AG10803 (cell line): ENCODE measurements around the gene WAC.
A peak's percentile ranks its signal among the peaks of the same experiment; 100 is the strongest.

Experiments used
- DNase-seq: peaks from one replicate; pipeline ENCODE4 v3.0.0; 2010; ENCODE audit warnings: low read depth
- H3K4me3 ChIP-seq: 2 replicates; pipeline ENCODE4 v1.5.1; 2011; ENCODE audit warnings: mild to moderate bottlenecking, low read length, control low read depth
- TF ChIP-seq, protein P1 (sequence below): conservative IDR thresholded peaks from 2 replicates; pipeline ENCODE4 v1.5.1; 2011; ENCODE audit warnings: mild to moderate bottlenecking, low read length, control low read depth, inconsistent platforms

Gene WAC

DNA sequence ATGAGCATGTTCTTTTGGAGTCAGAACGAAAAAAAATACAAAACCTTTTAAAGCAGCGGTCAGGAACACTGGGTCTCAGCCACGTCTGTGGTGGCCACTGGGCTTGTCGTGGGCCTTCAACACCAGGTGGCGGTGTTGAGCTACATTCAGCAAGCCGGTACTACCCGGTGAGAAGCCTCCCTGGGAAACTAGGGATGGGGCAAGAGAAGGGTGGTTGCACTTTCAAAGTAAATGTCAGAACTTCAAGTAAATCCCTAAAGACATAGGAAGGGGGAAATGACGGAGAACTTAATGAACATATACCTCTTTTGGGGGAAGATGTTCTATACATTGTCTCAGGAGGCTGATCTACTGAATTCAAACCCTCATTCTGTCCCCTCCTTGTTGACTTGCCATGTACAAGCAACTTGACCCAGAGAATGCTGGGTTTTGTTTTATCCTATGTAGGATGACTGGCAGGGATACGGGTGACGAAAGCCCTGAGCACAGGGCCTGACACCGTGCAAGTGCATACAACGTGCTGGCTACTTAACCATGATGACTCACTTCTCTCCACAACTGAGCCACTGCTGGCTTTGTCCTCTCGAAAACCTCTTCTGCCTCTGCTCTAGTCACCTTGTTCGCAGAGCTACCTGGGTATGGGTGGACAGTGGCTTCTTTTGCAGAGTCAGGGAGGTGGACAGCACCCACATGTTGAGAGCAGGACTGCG is 95.4 kb downstream of the WAC start:
- TF ChIP-seq, protein P1, sequence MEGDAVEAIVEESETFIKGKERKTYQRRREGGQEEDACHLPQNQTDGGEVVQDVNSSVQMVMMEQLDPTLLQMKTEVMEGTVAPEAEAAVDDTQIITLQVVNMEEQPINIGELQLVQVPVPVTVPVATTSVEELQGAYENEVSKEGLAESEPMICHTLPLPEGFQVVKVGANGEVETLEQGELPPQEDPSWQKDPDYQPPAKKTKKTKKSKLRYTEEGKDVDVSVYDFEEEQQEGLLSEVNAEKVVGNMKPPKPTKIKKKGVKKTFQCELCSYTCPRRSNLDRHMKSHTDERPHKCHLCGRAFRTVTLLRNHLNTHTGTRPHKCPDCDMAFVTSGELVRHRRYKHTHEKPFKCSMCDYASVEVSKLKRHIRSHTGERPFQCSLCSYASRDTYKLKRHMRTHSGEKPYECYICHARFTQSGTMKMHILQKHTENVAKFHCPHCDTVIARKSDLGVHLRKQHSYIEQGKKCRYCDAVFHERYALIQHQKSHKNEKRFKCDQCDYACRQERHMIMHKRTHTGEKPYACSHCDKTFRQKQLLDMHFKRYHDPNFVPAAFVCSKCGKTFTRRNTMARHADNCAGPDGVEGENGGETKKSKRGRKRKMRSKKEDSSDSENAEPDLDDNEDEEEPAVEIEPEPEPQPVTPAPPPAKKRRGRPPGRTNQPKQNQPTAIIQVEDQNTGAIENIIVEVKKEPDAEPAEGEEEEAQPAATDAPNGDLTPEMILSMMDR = peak; percentile 96
- peak; percentile 74 for DNase-seq
- no peak overlapping the region for H3K4me3 ChIP-seq

DNA sequence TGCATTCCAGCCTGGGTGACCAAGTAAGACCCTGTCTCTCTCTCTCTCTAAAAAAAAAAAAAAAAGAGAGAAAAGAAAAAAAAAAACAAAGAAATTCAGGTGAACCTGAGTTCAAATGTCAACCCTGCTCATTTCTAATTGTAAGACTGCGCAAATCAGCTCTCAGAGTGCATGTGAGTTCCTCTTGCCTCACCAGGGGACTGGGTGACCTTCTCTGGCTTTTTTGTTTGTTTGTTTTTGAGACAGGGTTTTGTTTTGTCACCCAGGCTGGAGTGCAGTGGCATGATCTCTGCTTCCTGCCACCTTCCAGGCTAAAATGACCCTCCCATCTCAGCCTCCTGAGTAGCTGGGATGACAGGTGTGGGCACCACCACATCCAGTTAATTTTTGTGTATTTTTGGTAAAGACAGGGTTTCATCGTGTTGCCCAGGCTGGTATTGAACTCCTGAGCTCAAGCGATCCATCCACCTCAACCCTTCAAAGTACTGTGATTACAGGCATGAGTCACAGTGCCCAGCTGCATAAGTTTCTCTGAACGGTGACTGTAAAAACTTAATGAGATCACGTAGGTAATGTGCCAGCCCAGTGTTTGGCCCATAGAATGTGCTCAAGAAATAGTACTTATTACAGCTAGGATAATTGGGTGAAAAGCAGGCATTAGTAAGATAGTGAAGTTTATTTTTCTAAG is 99.1 kb downstream of the WAC start:
- no peak for DNase-seq

DNA sequence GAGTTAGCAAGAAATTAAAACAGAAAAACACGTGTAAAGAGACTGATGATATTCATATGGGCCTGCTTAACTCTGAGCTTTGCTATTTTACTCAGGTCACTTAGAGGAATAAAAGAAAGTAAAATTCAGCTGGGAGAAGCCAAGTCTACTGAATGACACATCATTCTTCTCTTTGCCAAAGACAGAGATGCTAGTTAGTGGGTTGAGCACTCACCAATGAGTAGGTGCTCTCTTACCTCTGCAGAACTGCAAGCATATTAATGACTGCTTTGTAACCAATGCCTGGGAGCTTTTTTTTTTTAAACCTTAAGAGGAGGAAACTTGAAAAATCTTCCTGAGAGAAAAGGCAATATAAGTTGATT is 99.6 kb downstream of the WAC start:
- TF ChIP-seq, protein P1 = no peak
- no peak for DNase-seq
- no peak overlapping the region for H3K4me3 ChIP-seq

More for the DNA sequence above, 99.1 kb downstream of the WAC start:
- TF ChIP-seq, protein P1 = no peak
- no peak overlapping the region for H3K4me3 ChIP-seq

DNA sequence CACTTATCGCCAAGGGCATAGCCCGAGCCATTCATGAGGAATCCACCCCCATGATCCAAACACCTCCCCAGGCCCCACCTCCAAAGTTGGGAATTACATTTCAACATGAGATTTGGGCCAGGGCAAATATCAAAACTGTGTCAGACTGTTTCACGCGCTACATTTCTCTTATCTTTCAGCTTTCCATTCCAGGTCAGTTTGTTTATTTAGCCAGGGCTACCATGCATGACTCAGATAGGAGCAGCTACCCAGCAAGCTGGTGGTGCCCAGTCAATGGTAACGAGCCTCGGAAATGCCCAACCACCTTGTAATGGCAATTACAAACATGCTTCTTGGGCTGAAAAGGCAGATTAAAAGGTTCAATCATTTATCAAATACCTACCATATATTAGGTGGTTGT is 100.8 kb downstream of the WAC start:
- DNase-seq = no peak
- TF ChIP-seq, protein P1 = no peak
- no peak overlapping the region for H3K4me3 ChIP-seq

DNA sequence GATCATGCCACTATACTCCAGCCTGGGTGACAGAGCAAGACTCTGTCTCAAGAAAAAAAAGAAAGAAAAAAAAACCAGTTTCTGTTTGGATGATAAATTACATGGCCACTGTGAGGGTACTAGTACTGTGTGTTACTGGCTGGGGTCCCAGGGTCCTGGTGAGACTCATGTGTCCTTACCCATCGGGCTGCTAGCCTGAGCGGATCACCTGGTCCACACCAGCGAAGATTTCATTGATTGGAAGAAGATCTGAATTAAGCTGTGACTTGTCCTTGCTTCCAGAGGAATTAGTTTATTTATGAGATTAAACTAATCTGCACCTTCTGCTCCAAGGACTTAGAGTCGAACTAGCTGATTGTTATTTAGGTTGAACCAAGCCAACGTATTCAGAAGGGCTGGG is 104.4 kb downstream of the WAC start:
- H3K4me3 ChIP-seq = no peak overlapping the region
- DNase-seq = no peak
- TF ChIP-seq, protein P1 = no peak

DNA sequence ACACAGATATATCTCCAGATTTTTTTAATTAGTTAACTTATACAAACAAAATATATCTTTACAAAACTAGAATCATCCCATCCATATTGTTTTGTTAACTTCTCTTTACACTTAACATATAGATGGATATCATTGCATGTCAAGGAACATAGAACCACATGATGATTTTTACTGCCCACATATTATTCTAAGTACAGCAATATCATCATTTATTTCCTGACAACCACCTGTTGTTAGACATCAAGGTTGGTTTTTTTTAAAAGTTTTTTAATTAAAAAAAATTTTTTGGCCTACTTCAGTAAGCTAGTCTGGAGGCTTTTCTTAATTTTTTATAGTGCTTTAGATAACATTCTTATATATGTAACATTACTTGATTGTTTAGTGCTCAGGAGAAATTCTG is 105.5 kb downstream of the WAC start:
- TF ChIP-seq, protein P1 = no peak
- no peak for DNase-seq
- H3K4me3 ChIP-seq = no peak overlapping the region

DNA sequence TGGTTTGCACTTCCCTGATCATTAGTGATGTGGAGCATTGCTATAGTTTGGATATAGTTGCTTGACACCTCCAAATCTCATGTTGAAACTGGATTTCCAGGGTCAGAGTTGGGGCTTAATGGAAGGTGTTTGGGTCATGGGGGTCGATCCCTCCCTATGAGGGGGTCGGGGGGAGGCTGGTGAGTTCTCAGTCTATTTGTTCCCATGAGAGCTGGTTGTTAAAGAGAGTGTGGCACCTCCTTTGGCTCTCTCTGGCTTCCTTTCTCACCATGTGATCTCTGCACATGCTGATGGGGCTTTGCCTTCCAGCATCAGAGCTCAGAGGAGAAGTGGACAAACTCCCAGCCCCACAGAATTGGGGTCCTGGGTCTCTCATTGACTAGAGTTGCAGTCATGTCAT is 107.6 kb downstream of the WAC start:
- DNase-seq = no peak
- TF ChIP-seq, protein P1 = no peak
- no peak overlapping the region for H3K4me3 ChIP-seq
